ENCODE data around the gene CNGA4. TPM values are rescaled to one million over a fixed set of nuclear protein-coding genes. Genes with fewer than 3 reads are reported as not detected.

Gene CNGA4
- total RNA-seq = under 1 TPM; 0.20 to 0.30 TPM

DNA sequence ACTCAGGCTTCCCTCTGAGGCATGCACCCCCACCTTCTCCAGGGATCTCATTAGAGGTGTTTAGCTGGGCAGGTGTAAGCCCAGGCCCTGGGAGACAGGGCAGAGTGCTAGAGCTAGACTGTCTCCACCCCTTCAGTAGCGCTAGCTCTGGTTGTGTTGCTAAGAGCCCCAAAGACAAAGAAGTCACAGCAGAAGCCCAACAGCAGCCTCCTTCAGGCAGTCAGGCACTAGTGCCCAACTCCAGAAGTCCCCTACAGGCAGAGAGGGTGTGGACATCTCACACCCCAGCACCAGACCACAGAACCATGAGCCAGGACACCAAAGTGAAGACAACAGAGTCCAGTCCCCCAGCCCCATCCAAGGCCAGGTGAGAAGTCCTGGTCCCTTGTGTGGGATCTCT, at the start of gene CNGA4:
Gene CNGA4, plus strand, starts transcription at position 188 of the 400 bp plus-strand sequence. Its CDS starts 118 bp downstream, at position 306.
- H3K4me3 Mint-ChIP-seq = no peak within 1 kb of the TSS
- no peaks in the 10 kb centered on the region for H3K9me3 Mint-ChIP-seq
- peaks cover 13% of the 10 kb centered on the region for H3K4me1 Mint-ChIP-seq
- no peak within 1 kb of the TSS for H3K27ac Mint-ChIP-seq
- DNase-seq = no peak
- no peaks in the 10 kb centered on the region for H3K36me3 Mint-ChIP-seq (ENCODE audit: low read depth)
- CTCF ChIA-PET = interaction anchor here (3.3 kb wide), 1 partner anchor 12 kb away, joined by 23 read pairs; no protein-coding TSS in a partner anchor
- H3K27me3 Mint-ChIP-seq = no peaks in the 10 kb centered on the region
- POLR2A ChIA-PET = no interaction called here

- POLR2A ChIA-PET = no interaction called here
- H3K27me3 Mint-ChIP-seq = peaks cover 6% of the 10 kb centered on the region
- no peak for DNase-seq
- CTCF ChIA-PET = no interaction called here
- peaks cover 10% of the 10 kb centered on the region for H3K4me1 Mint-ChIP-seq
- H3K36me3 Mint-ChIP-seq (ENCODE audit: low read depth) = no peaks in the 10 kb centered on the region
- no peak overlapping the region for H3K27ac Mint-ChIP-seq
- no peaks in the 10 kb centered on the region for H3K9me3 Mint-ChIP-seq
- no peak overlapping the region for H3K4me3 Mint-ChIP-seq
Observed at GRCh38 chr11:6191742-6192141, 47.1 kb upstream of the CNGA4 start.

DNA sequence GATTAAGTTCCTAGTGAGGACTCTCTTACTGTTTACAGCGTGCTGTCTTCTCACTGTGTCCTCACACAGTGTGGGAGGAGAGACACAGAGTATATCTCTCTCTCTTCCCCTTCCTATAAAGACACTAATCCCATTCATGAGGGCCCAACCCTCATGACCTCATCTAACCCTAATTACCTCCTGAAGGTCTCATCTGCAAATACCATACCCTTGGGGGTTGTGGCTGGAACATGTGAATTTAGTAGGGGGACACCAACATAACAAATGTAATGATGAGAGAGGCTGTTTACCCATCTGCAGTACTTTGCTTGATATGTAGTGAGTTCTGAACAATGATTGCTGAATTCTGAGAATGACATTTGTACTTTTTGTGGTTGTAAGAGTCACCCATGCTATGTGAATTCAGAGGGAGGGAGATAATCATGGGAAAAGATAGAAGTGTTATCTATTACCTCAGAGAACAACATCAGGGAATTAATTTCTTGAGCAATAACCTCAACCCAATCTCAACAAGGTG, 44.8 kb upstream of the CNGA4 start:
- no peaks in the 10 kb centered on the region for H3K36me3 Mint-ChIP-seq (ENCODE audit: low read depth)
- peaks cover 6% of the 10 kb centered on the region for H3K27me3 Mint-ChIP-seq
- H3K4me1 Mint-ChIP-seq = peaks cover 13% of the 10 kb centered on the region

DNA sequence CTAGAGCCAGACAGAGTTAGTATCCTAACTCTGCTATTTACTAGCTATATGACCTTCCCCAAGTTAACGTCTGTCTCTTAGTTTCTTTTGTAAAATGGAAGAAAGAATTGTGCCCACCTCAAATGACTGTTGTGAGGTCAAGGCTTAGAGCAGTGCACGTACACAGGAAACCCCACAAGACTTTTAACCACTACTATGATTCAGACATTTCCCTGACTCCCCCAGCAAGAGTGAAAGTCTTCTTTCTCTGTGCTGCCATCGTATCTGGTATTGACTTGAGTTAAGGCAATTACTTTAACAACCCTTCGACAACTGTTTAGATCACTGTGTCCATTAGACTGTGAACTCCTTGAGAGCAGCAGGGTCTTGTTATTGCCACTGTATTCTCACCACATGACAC, 42.5 kb upstream of the CNGA4 start:
- Mint-ChIP-seq H3K4me3 (no peak overlapping the region), H3K27me3 (peaks cover 5% of the 10 kb centered on the region), H3K4me1 (peaks cover 20% of the 10 kb centered on the region), H3K27ac (no peak overlapping the region), H3K36me3 (ENCODE audit: low read depth) (no peaks in the 10 kb centered on the region), H3K9me3 (no peaks in the 10 kb centered on the region)
- ChIA-PET CTCF (no interaction called here), POLR2A (interaction anchor here (1.0 kb wide), 1 partner anchor 38 kb away, joined by 3 read pairs; the partner anchor contains the start of gene FHIP1B)
- no peak for DNase-seq

More for the DNA sequence above, 44.8 kb upstream of the CNGA4 start:
- DNase-seq = no peak
- no peaks in the 10 kb centered on the region for H3K9me3 Mint-ChIP-seq
- no peak overlapping the region for H3K27ac Mint-ChIP-seq
- H3K4me3 Mint-ChIP-seq = no peak overlapping the region
- CTCF ChIA-PET = no interaction called here
- POLR2A ChIA-PET = no interaction called here

- no peak overlapping the region for H3K4me3 Mint-ChIP-seq
- no peak overlapping the region for H3K27ac Mint-ChIP-seq
- H3K27me3 Mint-ChIP-seq = peaks cover 2% of the 10 kb centered on the region
- POLR2A ChIA-PET = interaction anchor here (1.0 kb wide), 1 partner anchor 37 kb away, joined by 3 read pairs; the partner anchor contains the start of gene FHIP1B
- DNase-seq = no peak
- H3K9me3 Mint-ChIP-seq = no peaks in the 10 kb centered on the region
- CTCF ChIA-PET = interaction anchor here (0.6 kb wide), 1 partner anchor 497 kb away, joined by 3 read pairs; no protein-coding TSS in a partner anchor
- peaks cover 26% of the 10 kb centered on the region for H3K4me1 Mint-ChIP-seq
- no peaks in the 10 kb centered on the region for H3K36me3 Mint-ChIP-seq (ENCODE audit: low read depth)
Observed at GRCh38 chr11:6197466-6198200, 41.3 kb upstream of the CNGA4 start.

DNA sequence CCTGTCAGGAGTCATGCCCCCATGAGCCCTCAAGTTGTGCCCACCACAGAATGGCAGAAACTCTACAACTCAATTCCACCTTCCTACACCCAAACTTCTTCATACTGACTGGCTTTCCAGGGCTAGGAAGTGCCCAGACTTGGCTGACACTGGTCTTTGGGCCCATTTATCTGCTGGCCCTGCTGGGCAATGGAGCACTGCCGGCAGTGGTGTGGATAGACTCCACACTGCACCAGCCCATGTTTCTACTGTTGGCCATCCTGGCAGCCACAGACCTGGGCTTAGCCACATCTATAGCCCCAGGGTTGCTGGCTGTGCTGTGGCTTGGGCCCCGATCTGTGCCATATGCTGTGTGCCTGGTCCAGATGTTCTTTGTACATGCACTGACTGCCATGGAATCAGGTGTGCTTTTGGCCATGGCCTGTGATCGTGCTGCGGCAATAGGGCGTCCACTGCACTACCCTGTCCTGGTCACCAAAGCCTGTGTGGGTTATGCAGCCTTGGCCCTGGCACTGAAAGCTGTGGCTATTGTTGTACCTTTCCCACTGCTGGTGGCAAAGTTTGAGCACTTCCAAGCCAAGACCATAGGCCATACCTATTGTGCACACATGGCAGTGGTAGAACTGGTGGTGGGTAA, 39.6 kb upstream of the CNGA4 start, which contains the start of gene OR52W1:
Gene OR52W1, plus strand, starts transcription at position 51 of the 637 bp plus-strand sequence. Its CDS starts 0 bp downstream, at position 51.
- no peak within 1 kb of the TSS for H3K4me3 Mint-ChIP-seq
- H3K27me3 Mint-ChIP-seq = peaks cover 2% of the 10 kb centered on the region
- no peaks in the 10 kb centered on the region for H3K9me3 Mint-ChIP-seq
- DNase-seq = no peak
- peaks cover 40% of the 10 kb centered on the region for H3K4me1 Mint-ChIP-seq
- H3K27ac Mint-ChIP-seq = no peak within 1 kb of the TSS
- ChIA-PET POLR2A (no interaction called here), CTCF (no interaction called here)
- H3K36me3 Mint-ChIP-seq (ENCODE audit: low read depth) = no peaks in the 10 kb centered on the region

GRCh38 chr11:6200975-6201374, 37.9 kb upstream of the CNGA4 start:
- H3K4me1 Mint-ChIP-seq = peaks cover 41% of the 10 kb centered on the region
- no peak overlapping the region for H3K27ac Mint-ChIP-seq
- H3K4me3 Mint-ChIP-seq = no peak overlapping the region
- peaks cover 4% of the 10 kb centered on the region for H3K36me3 Mint-ChIP-seq (ENCODE audit: low read depth)
- ChIA-PET CTCF (no interaction called here), POLR2A (no interaction called here)
- H3K27me3 Mint-ChIP-seq = no peaks in the 10 kb centered on the region
- H3K9me3 Mint-ChIP-seq = no peaks in the 10 kb centered on the region
- no peak for DNase-seq

- no peak for DNase-seq
- Mint-ChIP-seq H3K4me1 (peaks cover 36% of the 10 kb centered on the region), H3K9me3 (no peaks in the 10 kb centered on the region), H3K4me3 (no peak overlapping the region), H3K36me3 (ENCODE audit: low read depth) (peaks cover 4% of the 10 kb centered on the region), H3K27me3 (no peaks in the 10 kb centered on the region), H3K27ac (no peak overlapping the region)
- ChIA-PET POLR2A (no interaction called here), CTCF (no interaction called here)
Observed at GRCh38 chr11:6201481-6201880, 37.4 kb upstream of the CNGA4 start.

DNA sequence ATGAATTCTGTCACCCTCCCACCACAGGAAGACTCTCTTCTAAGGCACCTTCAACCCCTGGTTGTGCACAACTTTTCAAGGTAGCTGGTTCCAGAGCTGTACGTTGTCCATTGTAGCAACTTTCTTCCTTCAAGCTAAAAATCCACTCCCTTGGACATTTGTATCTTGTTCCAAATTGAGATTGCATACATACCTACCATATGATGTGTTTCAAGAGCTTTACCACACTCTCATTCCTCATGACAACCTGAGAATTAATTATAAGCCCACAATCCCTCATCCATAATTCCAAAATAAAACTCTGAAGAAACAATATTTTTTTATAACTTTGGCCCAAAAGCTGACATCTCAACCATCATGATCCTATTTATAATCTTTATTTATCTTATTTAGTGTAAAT, 36.8 kb upstream of the CNGA4 start:
- Mint-ChIP-seq H3K9me3 (no peaks in the 10 kb centered on the region), H3K4me1 (peaks cover 34% of the 10 kb centered on the region), H3K4me3 (no peak overlapping the region), H3K27ac (no peak overlapping the region), H3K36me3 (ENCODE audit: low read depth) (peaks cover 4% of the 10 kb centered on the region), H3K27me3 (no peaks in the 10 kb centered on the region)
- ChIA-PET CTCF (no interaction called here), POLR2A (no interaction called here)
- no peak for DNase-seq

DNA sequence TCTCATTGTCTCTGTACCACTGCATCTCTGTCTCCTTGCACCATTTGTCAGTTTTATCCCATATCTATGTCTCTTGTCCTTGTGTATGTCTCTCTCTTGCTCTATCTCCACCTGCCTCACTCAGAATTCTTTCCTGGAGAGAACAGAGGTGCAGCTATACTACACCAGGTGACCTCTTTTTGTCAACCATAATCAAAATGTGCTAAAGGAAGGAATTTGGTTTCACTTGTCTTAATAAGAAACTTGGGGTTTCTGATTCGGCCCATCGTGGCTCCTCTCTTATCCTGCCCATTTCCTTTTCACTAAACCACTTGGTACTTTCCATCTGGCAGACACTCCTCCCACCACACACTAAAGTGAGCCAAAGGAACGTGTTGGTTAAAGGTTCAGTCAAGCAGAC, 35.6 kb upstream of the CNGA4 start:
- ChIA-PET CTCF (no interaction called here), POLR2A (interaction anchor here (1.0 kb wide), 1 partner anchor 31 kb away, joined by 3 read pairs; the partner anchor contains the start of gene FHIP1B)
- peak; percentile 23 for DNase-seq
- Mint-ChIP-seq H3K9me3 (no peaks in the 10 kb centered on the region), H3K36me3 (ENCODE audit: low read depth) (peaks cover 4% of the 10 kb centered on the region), H3K4me1 (peaks cover 30% of the 10 kb centered on the region), H3K27ac (no peak overlapping the region), H3K4me3 (no peak overlapping the region), H3K27me3 (no peaks in the 10 kb centered on the region)

GRCh38 chr11:6204706-6205105, 34.2 kb upstream of the CNGA4 start:
- CTCF ChIA-PET = interaction anchor here (0.9 kb wide), 1 partner anchor 174 kb away, joined by 3 read pairs; no protein-coding TSS in a partner anchor
- Mint-ChIP-seq H3K36me3 (ENCODE audit: low read depth) (peaks cover 13% of the 10 kb centered on the region), H3K4me3 (no peak overlapping the region), H3K9me3 (no peaks in the 10 kb centered on the region), H3K27ac (no peak overlapping the region), H3K27me3 (no peaks in the 10 kb centered on the region), H3K4me1 (peaks cover 30% of the 10 kb centered on the region)
- no peak for DNase-seq
- POLR2A ChIA-PET = no interaction called here

- peaks cover 30% of the 10 kb centered on the region for H3K4me1 Mint-ChIP-seq
- ChIA-PET POLR2A (no interaction called here), CTCF (no interaction called here)
- H3K27ac Mint-ChIP-seq = no peak within 1 kb of the TSS
- no peak for DNase-seq
- H3K9me3 Mint-ChIP-seq = no peaks in the 10 kb centered on the region
- no peaks in the 10 kb centered on the region for H3K27me3 Mint-ChIP-seq
- peaks cover 13% of the 10 kb centered on the region for H3K36me3 Mint-ChIP-seq (ENCODE audit: low read depth)
- no peak within 1 kb of the TSS for H3K4me3 Mint-ChIP-seq
Observed at GRCh38 chr11:6205366-6205765, 33.5 kb upstream of the CNGA4 start, which contains the start of gene C11orf42. Gene C11orf42, plus strand, starts transcription at chr11:6205557. Its CDS starts 59 bp downstream, at chr11:6205616.

- H3K27me3 Mint-ChIP-seq = no peaks in the 10 kb centered on the region
- no peak overlapping the region for H3K4me3 Mint-ChIP-seq
- POLR2A ChIA-PET = interaction anchor here (1.4 kb wide), 1 partner anchor 18 kb away, joined by 3 read pairs; no protein-coding TSS in a partner anchor
- CTCF ChIA-PET = interaction anchor here (1.7 to 1.9 kb wide), 2 partner anchors 44 to 156 kb away, joined by 4 read pairs; no protein-coding TSS in a partner anchor
- no peak for DNase-seq
- no peaks in the 10 kb centered on the region for H3K9me3 Mint-ChIP-seq
- no peak overlapping the region for H3K27ac Mint-ChIP-seq
- H3K4me1 Mint-ChIP-seq = peaks cover 23% of the 10 kb centered on the region
- peaks cover 15% of the 10 kb centered on the region for H3K36me3 Mint-ChIP-seq (ENCODE audit: low read depth)
Observed at GRCh38 chr11:6206456-6207180, 32.3 kb upstream of the CNGA4 start.

Data from activated CD4-positive, alpha-beta memory T cell treated with anti-CD3 and anti-CD28 coated beads, Interleukin-2, amount 10 ng/mL, durations not matched to agents 7 days and 5 days (primary cell).